GM20431 (cell line): ENCODE results near the gene RAVER1.
"Not testable (repeated sequence)": the region's sequence is repeated elsewhere in the genome, so short reads cannot be mapped to it uniquely, and the experiment has no call there.

Source experiments
- in situ Hi-C: fragments of 300-500 bp; cut with MseI, MboI; formaldehyde crosslinking; loops from one replicate; pipeline ENCODE4 v1.15.0; 2020; ENCODE audit warnings: low sequenced_read_pairs; ENCODE audit not compliant: unreplicated experiment

Gene RAVER1

DNA sequence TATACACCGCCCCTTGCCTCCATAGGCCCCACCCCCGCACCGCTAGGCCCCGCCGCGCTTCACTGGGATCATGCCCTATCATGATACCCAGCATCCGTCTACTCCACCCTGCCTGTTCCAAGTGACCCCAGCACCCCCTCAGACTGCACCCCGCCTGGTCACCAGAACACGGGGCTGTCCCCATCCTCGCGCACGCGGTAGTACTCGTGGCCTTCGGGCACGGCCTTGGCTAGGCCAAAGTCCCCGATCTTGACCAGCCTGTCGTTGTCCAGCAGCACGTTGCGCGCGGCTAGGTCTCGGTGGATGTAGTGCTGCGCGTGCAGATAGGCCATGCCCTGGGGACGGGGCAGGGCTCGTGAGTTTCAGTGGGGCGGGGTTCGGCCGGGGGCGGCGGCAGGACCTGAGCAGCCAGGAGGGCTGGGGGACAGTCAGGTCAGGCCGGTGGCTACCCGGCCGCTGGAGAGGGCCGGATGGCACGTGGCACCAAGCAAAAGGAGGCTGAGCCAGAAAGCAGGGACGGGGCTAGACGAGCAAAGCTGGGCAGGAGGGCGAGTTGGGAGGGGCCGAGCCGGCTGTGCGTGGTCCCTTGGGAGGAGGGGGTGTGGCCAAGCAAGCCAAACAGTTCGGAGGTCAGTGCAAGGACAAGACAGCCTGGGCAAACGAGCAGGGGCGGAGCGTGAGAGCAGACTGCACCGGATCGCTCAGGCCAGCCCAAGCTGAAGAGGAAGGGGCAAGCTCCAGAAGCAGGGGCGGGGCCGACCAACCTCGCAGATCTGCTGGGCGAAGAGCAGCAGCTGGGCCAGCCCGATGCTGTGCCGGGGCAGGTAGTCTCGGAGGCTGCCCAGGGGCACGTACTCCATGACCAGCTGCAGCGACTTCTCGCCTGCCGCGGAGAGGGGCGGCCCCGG, 19.7 kb upstream of the RAVER1 start:
- in situ Hi-C loops = no loop called here

DNA sequence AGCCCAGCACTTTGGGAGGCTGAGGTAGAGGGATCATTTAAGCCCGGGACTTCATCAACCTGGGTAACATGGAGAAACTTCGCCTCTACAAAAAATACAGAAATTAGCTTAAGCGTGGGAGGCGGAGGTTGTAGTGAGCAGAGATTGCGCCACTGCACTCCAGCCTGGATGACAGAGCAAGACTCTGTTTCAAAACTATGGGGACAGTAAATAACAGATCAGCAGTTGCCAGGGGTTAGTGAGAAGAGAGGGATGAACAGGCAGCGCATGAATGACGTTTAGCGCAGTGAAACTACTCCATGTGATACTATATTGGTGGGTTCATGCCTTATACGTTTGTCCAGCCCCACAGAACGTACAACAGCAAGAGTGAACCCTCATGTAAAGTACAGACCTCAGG, 13.2 kb upstream of the RAVER1 start:
- in situ Hi-C loops = no loop called here

DNA sequence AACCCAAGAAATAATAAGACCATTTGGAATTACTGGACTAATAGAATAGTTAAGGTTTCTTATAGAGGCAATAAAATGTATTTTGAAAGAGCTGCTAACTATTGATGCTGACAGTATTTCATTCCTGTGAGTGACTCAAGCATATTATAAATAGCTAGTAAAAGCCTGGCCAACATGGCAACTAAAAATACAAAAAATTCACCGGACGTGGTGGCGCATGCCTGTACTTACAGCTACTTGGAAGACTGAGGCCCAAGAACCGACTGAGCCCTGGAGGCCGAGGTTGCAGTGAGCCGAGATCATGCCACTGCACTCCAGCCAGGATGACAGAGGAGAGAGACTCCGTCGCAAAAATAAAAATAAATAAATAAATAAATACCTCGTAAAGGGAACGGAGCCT, 11.5 kb upstream of the RAVER1 start:
- in situ Hi-C loops = no loop called here

DNA sequence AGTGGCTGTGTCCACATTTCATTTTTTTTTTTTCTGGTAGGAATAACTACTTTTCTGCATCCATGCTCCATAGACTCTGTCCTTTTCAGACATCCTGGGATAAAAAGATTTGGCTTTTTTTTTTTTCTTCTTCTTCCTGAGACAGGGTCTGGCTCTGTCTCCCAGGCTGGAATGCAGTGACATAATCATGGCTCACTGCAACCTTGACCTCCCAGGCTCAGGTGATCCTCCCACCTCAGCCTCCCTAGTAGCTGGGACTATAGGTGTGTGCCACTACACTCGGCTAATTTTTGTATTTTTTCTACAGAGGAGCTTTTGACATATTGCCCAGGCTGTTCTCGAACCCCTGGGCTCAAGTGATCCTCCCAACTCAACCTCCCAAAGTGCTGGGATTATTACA, 10.2 kb upstream of the RAVER1 start:
- in situ Hi-C loops = no loop called here

DNA sequence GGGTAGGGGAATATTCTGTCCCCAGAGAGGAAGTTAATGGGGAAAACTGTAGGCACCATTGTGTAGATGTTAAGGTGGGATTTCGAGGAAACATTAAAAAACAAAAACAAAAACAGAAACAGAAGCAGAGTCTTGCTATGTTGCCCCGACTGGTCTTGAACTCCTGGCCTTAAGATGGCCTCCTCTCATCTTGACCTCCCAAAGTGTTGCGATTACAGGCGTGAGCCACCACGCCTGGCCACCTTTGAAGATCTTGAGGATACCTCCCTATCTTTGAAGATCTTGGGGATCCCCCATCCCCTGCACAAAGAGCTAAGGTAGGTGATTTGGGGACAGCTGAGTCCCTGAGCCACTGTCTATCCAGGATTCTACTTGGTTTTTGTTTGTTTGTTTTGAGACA, 6.6 kb upstream of the RAVER1 start:
- in situ Hi-C loops = no loop called here

DNA sequence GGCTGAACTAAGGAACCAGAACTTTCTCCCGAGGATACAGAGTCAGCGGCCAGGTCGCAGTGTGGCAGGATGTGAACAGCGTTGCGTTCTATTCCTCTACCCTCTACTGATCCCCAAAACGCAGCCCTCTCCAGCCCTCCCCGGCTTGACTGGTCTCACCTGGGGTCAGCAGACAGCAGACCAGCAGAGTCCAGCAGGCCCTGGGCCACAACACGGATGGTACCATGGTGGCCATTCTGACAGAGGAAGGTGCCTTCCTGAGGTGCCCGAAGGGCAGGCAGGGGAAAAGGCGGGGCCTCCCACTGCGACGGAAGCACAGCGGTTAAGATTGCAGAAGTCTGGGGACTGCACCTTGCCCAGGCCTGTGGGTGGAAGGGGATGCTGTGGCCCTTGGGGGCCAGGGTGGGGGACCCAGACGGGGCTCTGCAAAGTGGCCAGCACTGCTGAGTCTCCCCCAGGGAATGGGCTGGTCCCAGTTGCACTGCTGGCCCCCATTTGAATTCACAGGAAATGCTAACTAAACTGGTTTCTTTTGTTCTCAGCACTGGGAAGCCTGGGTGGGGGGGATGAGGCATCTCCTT, 6.1 kb upstream of the RAVER1 start, which contains the start of gene ICAM3:
Gene ICAM3, minus strand, starts transcription at position 245 of the 581 bp plus-strand sequence. Its CDS starts 10 bp downstream, at position 235.
- in situ Hi-C loops = no loop called here

DNA sequence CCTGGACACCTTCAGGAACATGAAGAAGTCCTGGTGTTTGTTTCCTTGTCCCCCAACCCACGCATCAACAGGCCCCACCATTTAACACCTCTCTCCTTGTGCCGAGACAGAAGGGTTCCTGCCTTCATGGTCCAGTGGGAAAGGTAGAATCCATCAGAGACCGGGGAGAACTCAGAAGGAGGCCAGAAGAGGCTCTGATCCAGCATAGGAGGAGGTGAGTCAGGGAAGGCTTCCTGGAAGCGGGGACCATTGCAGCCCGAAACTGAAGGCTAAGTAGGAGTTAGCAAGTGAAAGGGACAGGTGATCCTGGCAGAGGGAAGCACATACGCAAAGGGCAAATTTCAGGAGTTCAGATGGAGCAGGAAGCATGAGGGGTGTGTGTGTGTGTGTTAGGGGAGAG, 5.6 kb upstream of the RAVER1 start:
- in situ Hi-C loops = no loop called here

DNA sequence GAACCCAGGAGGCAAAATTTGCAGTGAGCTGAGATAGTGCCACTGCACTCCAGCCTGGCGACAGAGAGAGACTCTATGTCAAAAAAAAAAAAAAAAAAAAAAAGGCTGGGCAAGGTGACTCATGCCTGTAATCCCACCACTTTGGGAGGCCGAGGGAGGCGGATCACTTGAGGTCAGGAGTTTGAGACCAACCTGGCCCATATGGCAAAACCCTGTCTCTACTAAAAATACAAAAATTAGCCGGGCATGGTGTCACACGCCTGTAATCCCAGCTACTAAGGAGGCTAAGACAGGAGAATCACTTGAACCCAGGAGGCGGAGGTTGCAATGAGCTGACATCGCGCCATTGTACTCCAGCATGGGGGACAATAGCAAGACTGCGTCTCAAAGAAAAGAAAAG, 3.4 kb upstream of the RAVER1 start:
- in situ Hi-C loops = not testable (repeated sequence)

DNA sequence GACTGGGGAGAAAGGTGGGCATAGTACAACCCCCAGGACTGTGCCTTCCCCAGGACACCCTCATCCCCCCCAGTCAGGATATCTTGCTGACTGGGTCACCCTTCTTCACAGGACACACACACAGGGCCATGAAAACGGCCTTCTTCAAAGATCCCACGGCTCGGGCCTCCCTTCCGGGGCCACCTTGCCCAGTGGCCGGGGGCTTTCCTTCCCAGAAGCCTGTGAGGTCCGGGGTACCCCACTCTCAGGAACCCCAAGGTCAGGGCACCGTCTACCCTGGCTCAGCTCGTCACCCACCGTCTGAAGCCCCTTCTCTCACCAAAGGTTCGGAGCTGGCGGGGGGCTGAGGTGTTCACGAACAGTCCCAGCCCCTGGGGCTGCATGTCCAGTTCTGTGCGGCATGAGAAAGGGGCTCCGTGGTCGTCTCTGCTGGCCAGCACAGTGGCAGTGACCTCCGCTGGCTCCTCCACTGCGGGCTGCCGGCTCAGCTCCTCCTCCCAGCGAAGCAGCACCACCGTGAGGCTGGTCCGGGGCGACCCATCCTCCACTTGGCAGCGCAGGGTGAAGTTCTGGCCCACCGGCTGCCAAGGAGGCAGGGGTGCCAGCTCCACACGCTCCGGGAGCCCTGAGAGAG, 2.1 kb upstream of the RAVER1 start:
- in situ Hi-C loops = no loop called here

DNA sequence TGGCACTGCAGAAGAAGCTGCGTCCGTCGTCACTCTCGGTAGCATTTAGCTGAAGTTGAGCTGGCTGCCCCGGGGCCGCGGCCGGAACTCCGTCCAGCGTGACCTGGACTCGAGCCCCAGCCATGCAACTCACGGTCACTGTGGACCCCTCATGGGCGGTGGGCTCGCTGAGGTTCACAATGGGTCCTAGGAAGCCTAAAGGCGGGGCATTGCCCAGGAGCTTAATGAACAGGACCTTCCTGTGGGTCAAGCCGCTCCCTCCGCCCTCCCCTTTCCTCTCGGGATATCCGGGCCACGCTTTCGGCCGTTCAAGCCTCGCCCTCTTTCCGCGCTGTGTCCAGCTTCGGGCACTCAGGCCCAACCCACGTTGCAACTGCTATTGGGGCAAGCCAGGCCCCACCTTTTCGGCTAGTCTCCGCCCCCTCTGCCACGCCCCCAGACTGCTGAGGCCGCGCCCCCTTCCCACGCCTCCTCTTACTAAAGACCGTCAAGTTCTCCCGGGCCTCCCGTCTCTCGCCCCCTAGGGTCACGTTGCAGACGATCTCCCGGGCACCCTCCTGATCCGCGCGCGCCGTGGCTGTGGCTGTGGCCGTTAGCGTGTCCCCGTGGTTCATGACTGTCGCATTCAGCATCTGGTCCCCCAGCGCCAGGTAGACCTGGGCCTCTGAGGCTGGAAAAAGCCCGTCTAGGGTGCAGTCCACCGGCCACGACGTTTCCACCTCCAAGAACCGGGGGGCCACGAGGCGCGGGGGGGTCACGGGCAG, 1.4 kb upstream of the RAVER1 start:
- in situ Hi-C loops = no loop called here

DNA sequence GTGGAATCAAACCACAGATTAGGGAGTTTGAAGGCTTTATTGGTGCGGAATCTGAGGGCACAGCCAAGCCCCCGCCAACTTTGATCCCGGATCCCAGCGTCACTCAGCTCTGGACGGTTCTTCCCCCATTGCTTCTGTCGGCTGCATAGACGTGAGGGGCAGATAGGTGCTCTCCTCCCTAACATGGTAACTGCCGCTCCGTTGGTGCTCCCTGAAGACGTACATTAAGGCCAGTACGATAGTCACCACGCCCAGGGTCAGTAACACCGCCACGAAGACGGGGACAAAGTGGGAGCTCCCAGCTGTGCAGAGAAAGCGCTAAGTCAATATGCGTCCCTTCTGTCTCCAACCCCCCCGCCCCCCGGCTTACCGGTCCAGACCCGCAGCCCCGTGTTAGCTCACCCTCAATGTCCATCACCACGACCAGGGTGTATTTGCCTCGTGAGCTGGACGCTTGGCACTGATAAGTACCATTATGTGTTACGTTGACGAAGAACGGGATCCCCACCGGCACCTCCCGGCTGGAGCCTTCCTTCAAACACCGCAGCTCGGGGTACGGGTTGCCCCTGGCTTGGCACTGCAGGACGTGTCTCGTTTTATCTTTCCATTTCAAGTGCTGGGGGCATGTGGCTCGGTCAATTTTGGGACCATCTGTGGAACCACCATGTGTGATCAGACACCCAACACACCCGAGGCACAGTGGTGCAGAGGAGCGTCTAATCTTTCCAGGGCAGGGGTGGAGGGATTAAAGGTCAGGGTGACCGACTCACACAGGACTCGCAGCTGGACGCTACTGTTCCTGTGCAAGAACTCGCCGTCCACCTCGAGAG, 644 bp upstream of the RAVER1 start:
- in situ Hi-C loops = no loop called here

DNA sequence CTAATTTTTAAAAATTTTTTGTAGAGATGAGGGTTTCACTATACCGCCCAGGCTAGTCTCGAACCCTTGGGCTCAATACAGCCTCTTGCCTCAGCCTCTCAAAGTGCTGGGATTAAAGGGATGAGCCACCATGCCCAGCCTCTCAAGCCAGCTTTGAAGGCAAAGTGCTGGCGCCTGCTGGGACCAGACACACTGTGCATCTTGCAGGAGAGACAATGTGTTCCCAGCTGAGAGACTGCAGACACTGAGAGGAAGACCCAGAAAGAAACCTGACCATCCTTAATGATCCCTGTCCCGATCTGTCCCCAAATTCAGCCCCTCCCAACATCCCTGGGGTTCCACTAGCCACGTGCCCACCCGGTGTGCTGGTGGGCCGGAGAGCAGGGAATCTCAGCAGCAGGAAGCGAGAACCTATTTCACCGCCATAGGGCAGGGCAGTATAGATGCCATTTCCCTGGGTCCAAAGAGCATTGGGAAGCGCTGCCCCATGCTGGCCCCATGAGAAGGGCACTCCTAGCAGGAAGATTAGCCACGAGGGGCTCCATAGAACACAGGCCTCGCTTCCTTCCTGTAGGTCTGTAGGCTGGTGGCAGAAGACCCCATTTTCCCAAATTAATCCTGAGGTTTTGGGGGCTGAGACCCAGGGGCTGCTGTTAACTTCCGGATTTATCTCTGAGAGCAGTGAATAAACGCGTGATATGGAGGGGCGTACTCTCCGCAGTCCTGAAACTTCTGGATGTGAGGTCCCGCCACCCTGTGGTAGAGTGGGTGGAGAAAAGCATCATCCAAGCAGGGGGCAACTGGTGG, 968 bp downstream of the RAVER1 start:
- in situ Hi-C loops = no loop called here

DNA sequence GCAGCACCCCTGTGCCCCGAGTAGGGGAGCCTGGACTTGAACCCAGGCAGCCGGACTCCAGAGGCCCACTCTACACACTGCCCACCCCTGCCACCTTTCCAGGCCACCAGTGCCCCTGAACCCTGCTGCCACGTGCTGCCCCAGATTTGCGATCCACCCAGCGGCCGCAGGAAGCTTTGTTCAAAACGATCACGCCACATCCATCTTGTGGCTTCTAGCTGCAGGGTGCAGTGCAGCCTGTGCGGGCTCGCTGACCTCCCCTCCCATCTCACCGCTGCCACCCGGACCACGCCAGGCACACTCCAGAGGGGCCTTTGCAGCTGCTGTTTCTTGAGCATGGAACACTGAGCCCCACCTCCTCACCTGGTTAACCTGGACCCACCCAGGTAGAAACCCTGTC, 3.8 kb downstream of the RAVER1 start:
- in situ Hi-C loops = no loop called here

DNA sequence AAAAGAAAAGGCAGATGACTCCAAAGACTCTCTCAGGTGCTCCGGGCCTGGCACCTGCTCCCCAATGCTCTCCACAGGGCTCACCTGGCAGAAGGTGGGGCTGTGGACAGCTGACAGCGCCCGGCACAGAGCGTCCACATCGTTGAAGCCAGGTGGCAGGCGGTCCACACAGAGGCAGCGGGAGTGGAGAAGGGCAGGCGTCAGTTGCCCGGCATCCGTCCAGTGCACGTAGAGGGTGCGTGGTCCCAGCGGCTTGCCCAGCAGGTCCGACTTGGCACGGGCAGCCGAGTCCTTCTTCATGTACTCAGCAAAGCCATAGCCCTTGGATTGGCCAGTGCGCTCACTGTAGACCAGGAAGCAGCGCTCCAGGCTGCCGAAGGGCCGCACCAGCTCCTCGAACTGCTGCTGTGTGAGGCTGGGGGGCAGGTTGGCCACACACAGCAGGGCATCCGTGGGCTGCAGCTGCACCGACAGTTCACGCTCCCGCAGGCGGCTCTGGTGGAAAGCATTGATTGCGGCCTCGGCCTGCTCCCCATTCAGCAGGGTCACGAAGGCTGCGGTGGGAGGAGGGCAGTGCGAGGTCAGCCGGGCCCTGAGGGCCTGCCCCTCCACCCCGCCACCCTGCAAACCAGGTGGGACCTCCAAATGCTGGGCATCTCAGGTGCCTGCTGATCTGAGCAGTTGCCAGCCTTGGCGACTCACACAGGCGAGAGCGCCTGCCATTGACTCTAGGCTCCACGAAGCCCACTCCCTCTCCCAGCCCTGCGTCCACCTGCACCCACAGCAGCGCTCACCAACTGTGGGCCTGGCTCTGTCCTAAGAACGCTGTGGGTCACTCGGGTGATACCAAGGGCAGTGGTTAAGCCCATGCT, 4.5 kb downstream of the RAVER1 start:
- in situ Hi-C loops = no loop called here

DNA sequence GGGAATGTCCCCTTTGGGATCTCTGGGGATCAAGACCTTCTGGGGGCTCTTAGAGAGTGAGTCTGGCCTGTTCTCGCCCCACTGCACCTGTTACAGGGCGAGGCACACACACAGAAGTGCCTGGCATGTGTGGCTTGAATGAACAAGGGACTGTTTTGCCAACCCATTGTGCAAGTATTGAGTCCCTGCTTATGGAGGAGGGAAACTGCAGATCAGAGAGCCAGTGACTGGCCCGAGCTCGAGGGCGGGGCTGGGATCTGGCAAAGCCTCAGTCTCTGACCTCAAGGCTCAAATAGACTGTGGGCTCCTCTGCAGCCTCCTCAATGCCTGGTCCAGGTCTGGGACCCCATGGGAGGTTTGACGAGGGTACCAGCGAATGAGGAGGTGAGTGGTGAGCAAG, 5.5 kb downstream of the RAVER1 start:
- in situ Hi-C loops = no loop called here

DNA sequence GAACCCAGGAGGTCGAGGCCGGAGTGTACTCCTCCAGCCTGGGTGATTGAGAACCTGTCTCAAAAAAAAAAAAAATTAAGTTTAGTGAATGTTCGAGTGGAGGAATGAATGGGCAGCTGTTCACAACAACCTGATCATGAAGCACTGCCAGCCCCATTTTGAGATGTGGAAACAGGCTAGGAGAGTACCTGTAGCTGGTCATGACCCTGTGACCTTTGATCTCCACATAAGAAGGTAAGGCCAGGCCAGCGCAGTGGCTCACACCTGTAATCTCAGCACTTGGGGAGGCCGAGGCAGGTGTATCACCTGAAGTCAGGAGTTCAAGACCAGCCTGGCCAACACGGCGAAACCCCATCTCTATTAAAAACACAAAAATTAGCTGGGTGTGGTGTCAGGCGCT, 7.6 kb downstream of the RAVER1 start:
- in situ Hi-C loops = no loop called here

DNA sequence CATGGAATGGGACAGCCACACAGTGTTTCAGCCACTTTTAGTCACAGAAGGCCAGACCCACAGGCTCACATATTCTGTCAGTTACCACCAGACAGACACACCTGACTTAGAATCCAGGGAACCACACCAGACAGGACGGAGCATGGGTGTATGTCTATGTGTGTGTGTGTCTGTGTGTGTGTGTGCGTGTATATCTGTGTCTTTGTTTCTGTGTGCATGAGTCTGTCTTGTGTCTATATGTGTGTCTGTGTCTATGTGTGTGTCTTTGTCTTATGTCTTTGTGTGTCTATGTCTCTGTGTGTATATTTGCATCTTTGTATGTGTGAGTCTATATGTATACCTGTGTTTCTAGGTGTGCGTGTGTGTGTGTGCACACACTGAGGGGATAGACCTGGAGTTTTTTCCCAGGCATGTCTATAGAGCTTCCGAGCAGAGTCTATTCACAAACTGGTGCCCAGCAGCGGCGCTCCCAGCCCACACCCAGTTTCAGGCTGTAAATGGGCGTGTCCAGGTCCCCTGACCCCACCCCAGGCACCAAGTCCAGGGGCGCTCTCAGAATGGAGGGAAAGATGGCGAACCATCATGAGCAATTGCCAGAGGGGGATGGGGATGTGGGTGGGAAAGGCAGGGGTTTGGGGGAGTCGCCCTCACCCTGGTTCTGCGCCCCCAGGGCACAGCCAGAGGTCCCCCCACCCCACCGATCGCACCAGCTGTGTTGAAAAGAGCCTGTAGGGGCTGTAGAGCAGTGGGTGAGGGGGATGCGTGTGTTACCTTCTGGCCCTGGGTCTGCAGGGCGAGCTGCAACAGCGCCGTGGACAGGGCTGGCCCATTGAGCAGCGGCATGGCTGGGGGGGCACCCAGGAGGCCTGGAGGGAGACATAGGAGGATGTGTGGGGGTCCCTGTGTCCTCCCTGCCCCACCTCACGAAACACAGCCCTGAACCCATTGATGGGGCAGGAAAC, 11.2 kb downstream of the RAVER1 start:
- in situ Hi-C loops = no loop called here
